Measurements from ENCODE around the gene LACTBL1. TPM values are rescaled to one million over a fixed set of nuclear protein-coding genes. Genes with fewer than 3 reads are reported as not detected.

Gene LACTBL1
- total RNA-seq, 2 experiments from 2014 or later: not detected

- Mint-ChIP-seq H3K4me1 (ENCODE audit: low read depth) (no peaks in the 10 kb centered on the region), H3K4me3 (no peak overlapping the region), H3K27me3 (no peaks in the 10 kb centered on the region), H3K27ac (no peak overlapping the region), H3K9me3 (no peaks in the 10 kb centered on the region), H3K36me3 (ENCODE audit: low read depth) (no peaks in the 10 kb centered on the region)
- ATAC-seq (no peak), DNase-seq (no peak)
- TF ChIP-seq, protein P1, sequence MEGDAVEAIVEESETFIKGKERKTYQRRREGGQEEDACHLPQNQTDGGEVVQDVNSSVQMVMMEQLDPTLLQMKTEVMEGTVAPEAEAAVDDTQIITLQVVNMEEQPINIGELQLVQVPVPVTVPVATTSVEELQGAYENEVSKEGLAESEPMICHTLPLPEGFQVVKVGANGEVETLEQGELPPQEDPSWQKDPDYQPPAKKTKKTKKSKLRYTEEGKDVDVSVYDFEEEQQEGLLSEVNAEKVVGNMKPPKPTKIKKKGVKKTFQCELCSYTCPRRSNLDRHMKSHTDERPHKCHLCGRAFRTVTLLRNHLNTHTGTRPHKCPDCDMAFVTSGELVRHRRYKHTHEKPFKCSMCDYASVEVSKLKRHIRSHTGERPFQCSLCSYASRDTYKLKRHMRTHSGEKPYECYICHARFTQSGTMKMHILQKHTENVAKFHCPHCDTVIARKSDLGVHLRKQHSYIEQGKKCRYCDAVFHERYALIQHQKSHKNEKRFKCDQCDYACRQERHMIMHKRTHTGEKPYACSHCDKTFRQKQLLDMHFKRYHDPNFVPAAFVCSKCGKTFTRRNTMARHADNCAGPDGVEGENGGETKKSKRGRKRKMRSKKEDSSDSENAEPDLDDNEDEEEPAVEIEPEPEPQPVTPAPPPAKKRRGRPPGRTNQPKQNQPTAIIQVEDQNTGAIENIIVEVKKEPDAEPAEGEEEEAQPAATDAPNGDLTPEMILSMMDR (IDR thresholded peaks at IDR 0.05): no peak
- intact Hi-C loops (cut with micrococcal nuclease): no loop called here
- ChIA-PET POLR2A (no interaction called here), CTCF (no interaction called here)
Observed at GRCh38 chr1:22910986-22911651, 61.5 kb downstream of the LACTBL1 start.

DNA sequence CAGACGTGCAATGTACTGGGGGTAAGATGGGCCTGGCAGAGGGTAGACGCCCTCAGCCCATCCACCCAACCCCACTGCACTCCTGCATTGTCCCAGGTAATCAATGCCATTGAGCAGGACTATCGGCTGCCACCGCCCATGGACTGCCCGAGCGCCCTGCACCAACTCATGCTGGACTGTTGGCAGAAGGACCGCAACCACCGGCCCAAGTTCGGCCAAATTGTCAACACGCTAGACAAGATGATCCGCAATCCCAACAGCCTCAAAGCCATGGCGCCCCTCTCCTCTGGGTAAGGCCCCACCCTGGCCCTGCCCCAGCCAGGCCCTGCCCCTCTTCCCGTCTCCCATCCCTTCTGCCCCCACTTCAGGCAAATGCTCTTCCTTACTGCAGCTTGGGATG is 62.4 kb downstream of the LACTBL1 start:
- POLR2A ChIA-PET: no interaction called here
- TF ChIP-seq, protein P1 (IDR thresholded peaks at IDR 0.05): no peak
- intact Hi-C loops (cut with micrococcal nuclease): no loop called here
- Mint-ChIP-seq H3K4me3 (no peak overlapping the region), H3K9me3 (no peaks in the 10 kb centered on the region), H3K27me3 (no peaks in the 10 kb centered on the region), H3K36me3 (ENCODE audit: low read depth) (no peaks in the 10 kb centered on the region), H3K27ac (no peak overlapping the region), H3K4me1 (ENCODE audit: low read depth) (no peaks in the 10 kb centered on the region)
- ATAC-seq: no peak
- CTCF ChIA-PET: no interaction called here
- DNase-seq: no peak

- ChIA-PET POLR2A (no interaction called here), CTCF (no interaction called here)
- Mint-ChIP-seq H3K4me3 (no peak overlapping the region), H3K27ac (no peak overlapping the region), H3K36me3 (ENCODE audit: low read depth) (no peaks in the 10 kb centered on the region), H3K27me3 (no peaks in the 10 kb centered on the region), H3K4me1 (ENCODE audit: low read depth) (no peaks in the 10 kb centered on the region), H3K9me3 (no peaks in the 10 kb centered on the region)
- ATAC-seq: no peak
- TF ChIP-seq, protein P1 (IDR thresholded peaks at IDR 0.05): no peak
- no peak for DNase-seq
- intact Hi-C loops (cut with micrococcal nuclease): no loop called here
Observed at GRCh38 chr1:22908880-22909426, 63.7 kb downstream of the LACTBL1 start.

DNA sequence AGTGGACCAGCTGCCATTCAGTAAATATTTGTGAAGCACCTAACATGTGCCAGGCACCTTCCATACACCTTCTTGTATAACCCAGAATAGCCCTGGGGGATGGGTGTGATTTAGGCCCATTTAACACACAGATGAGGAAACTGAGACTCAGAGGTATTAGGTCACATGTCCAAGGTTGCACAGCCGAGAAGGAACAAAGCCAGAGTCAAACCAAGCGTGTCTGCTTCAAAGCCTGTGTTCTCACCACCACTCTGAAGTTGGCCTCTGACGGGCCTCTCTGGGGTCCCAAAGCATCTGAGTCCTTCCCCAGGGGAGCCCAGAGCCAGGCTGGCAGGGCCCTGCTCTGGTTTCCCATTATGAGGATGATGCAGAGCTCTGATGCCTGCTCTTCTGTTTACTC is 65.1 kb downstream of the LACTBL1 start:
- intact Hi-C loops (cut with micrococcal nuclease): no loop called here
- no peak for ATAC-seq
- TF ChIP-seq, protein P1 (IDR thresholded peaks at IDR 0.05): no peak
- no peaks in the 10 kb centered on the region for H3K36me3 Mint-ChIP-seq (ENCODE audit: low read depth)
- no peaks in the 10 kb centered on the region for H3K9me3 Mint-ChIP-seq
- ChIA-PET CTCF (no interaction called here), POLR2A (no interaction called here)
- no peak for DNase-seq
- H3K4me3 Mint-ChIP-seq: no peak overlapping the region
- no peaks in the 10 kb centered on the region for H3K27me3 Mint-ChIP-seq
- no peaks in the 10 kb centered on the region for H3K4me1 Mint-ChIP-seq (ENCODE audit: low read depth)
- H3K27ac Mint-ChIP-seq: no peak overlapping the region

- no peak for ATAC-seq
- CTCF ChIA-PET: no interaction called here
Observed at GRCh38 chr1:22906968-22907367, 65.7 kb downstream of the LACTBL1 start.

More at GRCh38 chr1:22906968-22907367, 65.7 kb downstream of the LACTBL1 start:
- H3K4me1 Mint-ChIP-seq (ENCODE audit: low read depth): no peaks in the 10 kb centered on the region
- H3K27ac Mint-ChIP-seq: no peak overlapping the region
- no peak overlapping the region for H3K4me3 Mint-ChIP-seq
- TF ChIP-seq, protein P1 (IDR thresholded peaks at IDR 0.05): no peak
- H3K36me3 Mint-ChIP-seq (ENCODE audit: low read depth): no peaks in the 10 kb centered on the region
- intact Hi-C loops (cut with micrococcal nuclease): no loop called here
- no peak for DNase-seq
- no peaks in the 10 kb centered on the region for H3K27me3 Mint-ChIP-seq
- H3K9me3 Mint-ChIP-seq: no peaks in the 10 kb centered on the region
- POLR2A ChIA-PET: no interaction called here

Measured in activated CD8-positive, alpha-beta T cell treated with anti-CD3 and anti-CD28 coated beads for 36 hours (primary cell).